ENCODE results near the gene SNRPD3. TPM values are rescaled to one million over a fixed set of nuclear protein-coding genes. Genes with fewer than 3 reads are reported as not detected.

The SNRPD3 gene
- total RNA-seq, 1 experiment from 2014 or later: 270 TPM

GRCh38 chr22:24583221-24584165 lies 27.7 kb downstream of the SNRPD3 start:
- no peak for DNase-seq
- Histone ChIP-seq H3K9me3 (ENCODE audit: low read length) (no peaks in the 10 kb centered on the region), H3K9ac (ENCODE audit: low read length) (no peak overlapping the region), H3K4me3 (ENCODE audit: low read length) (no peak overlapping the region), H4K20me1 (ENCODE audit: low read length) (0 out of 2 replicates have a peak, but pooled peaks cover 4% of the 10 kb centered on the region), H3F3A (ENCODE audit: low read length, unreplicated experiment) (no peaks in the 10 kb centered on the region), H3K4me1 (ENCODE audit: insufficient read depth, low read length) (peaks cover 8% of the 10 kb centered on the region), H3K27me3 (ENCODE audit: low read length) (no peaks in the 10 kb centered on the region), H3K9me2 (replicated peaks; ENCODE audit: low read length) (no peaks in the 10 kb centered on the region), H3K4me2 (ENCODE audit: low read length) (no peak overlapping the region), H3K36me3 (ENCODE audit: low read depth, low read length) (no peaks in the 10 kb centered on the region), H3K27ac (ENCODE audit: low read length) (no peak overlapping the region), H3K79me2 (ENCODE audit: low read length) (no peaks in the 10 kb centered on the region), H2AFZ (ENCODE audit: low read length) (no peak overlapping the region)
- ATAC-seq: no peak
- no TSS peak for BruUV-seq (replicated peaks)
- TF ChIP-seq EZH2phosphoT487 (IDR thresholded peaks at IDR 0.05; ENCODE audit: borderline replicate concordance, low read length) (no peak), CTCF (conservative IDR thresholded peaks at IDR 0.05; ENCODE audit: low read depth, low read length) (no peak), EZH2 (IDR thresholded peaks at IDR 0.05; ENCODE audit: low read length, unreplicated experiment) (no peak)
- intact Hi-C loops (cut with micrococcal nuclease): no loop called here
- POLR2A ChIA-PET (ENCODE audit: unreplicated experiment): interaction anchor here (0.6 kb wide), 1 partner anchor 29 kb away, joined by 4 read pairs; the partner anchor contains the start of gene GUCD1
- CTCF ChIA-PET: interaction anchor here (0.6 kb wide), 1 partner anchor 427 kb away, joined by 3 read pairs; no protein-coding TSS in a partner anchor

GRCh38 chr22:24584166-24584790 lies 28.5 kb downstream of the SNRPD3 start:
- Histone ChIP-seq H3K9me3 (ENCODE audit: low read length) (no peaks in the 10 kb centered on the region), H3K79me2 (ENCODE audit: low read length) (no peaks in the 10 kb centered on the region), H3K27me3 (ENCODE audit: low read length) (no peaks in the 10 kb centered on the region), H3F3A (ENCODE audit: low read length, unreplicated experiment) (no peaks in the 10 kb centered on the region), H3K36me3 (ENCODE audit: low read depth, low read length) (no peaks in the 10 kb centered on the region), H3K9me2 (replicated peaks; ENCODE audit: low read length) (no peaks in the 10 kb centered on the region), H3K4me2 (ENCODE audit: low read length) (no peak overlapping the region), H2AFZ (ENCODE audit: low read length) (no peak overlapping the region), H4K20me1 (ENCODE audit: low read length) (no peaks in the 10 kb centered on the region), H3K4me3 (ENCODE audit: low read length) (no peak overlapping the region), H3K9ac (ENCODE audit: low read length) (no peak overlapping the region), H3K4me1 (ENCODE audit: insufficient read depth, low read length) (0 out of 2 replicates have a peak, but pooled peaks cover under 1% of the 10 kb centered on the region), H3K27ac (ENCODE audit: low read length) (no peak overlapping the region)
- intact Hi-C loops (cut with micrococcal nuclease): no loop called here
- ChIA-PET POLR2A (ENCODE audit: unreplicated experiment) (interaction anchor here (0.6 kb wide), 1 partner anchor 29 kb away, joined by 4 read pairs; the partner anchor contains the start of gene GUCD1), CTCF (interaction anchor here (0.6 kb wide), 1 partner anchor 428 kb away, joined by 3 read pairs; no protein-coding TSS in a partner anchor)
- TF ChIP-seq EZH2phosphoT487 (IDR thresholded peaks at IDR 0.05; ENCODE audit: borderline replicate concordance, low read length) (no peak), CTCF (conservative IDR thresholded peaks at IDR 0.05; ENCODE audit: low read depth, low read length) (no peak), EZH2 (IDR thresholded peaks at IDR 0.05; ENCODE audit: low read length, unreplicated experiment) (no peak)
- BruUV-seq (replicated peaks): no TSS peak
- ATAC-seq (no peak), DNase-seq (no peak)

All from PC-3 (cell line).